Suprapubic skin (tissue), 4 donors: ENCODE results near the gene ZFP36L1. TPM values are rescaled to one million over a fixed set of nuclear protein-coding genes. Genes with fewer than 3 reads are reported as not detected.

Source experiments
- DNase-seq, 2 donors: peaks; one replicate each; pipeline ENCODE4 v3.0.0-alpha.2; 2019; ENCODE audit warnings: low spot score in 2 of 2
- H3K27ac ChIP-seq: fragments of 200-600 bp; sonication (generic); one replicate; pipeline ENCODE4 v1.5.1; 2019
- H3K27me3 ChIP-seq: fragments of 200-600 bp; sonication (generic); one replicate; pipeline ENCODE4 v1.5.1; 2019
- H3K36me3 ChIP-seq: fragments of 200-600 bp; sonication (generic); one replicate; pipeline ENCODE4 v1.5.1; 2019
- H3K4me1 ChIP-seq: fragments of 200-600 bp; sonication (generic); one replicate; pipeline ENCODE4 v1.5.1; 2019
- H3K4me3 ChIP-seq: fragments of 200-600 bp; sonication (generic); one replicate; pipeline ENCODE4 v1.5.1; 2019; ENCODE audit warnings: mild to moderate bottlenecking
- H3K9me3 ChIP-seq: fragments of 200-600 bp; sonication (generic); one replicate; pipeline ENCODE4 v1.5.1; 2019
- EP300 ChIP-seq: sonication (generic); formaldehyde crosslinking; IDR thresholded peaks from one replicate; pipeline ENCODE4 v1.6.1; 2017; ENCODE audit warnings: antibody characterized with exemption
- POLR2A ChIP-seq, 2 donors: fragments of 450-650 bp; IDR thresholded peaks; one replicate each; pipeline ENCODE4 v1.6.1; 2017; ENCODE audit warnings: antibody characterized with exemption in 2 of 2, mild to moderate bottlenecking in 2 of 2, moderate library complexity in 2 of 2
- POLR2AphosphoS5 ChIP-seq, 3 donors: sonication (generic); formaldehyde crosslinking; IDR thresholded peaks; one replicate each; pipeline ENCODE4 v1.6.1; 2017; ENCODE audit warnings: antibody characterized with exemption in 3 of 3
- WGBS: methylation state at CpG from one replicate; pipeline ENCODE4 v1.1.5; 2018; 5-methylcytosine and 5-hydroxymethylcytosine counted together
- total RNA-seq, 4 donors: library from RNA; depleted of rRNA; stranded (reverse); fragments of >200 nt; gene quantifications; one replicate each; pipeline ENCODE4 v1.1.0, GENCODE V29; 2016
- TF ChIP-seq, protein P1 (sequence below), 2 donors: fragments of 200-600 bp in 1 of 2; fragments of 450-650 bp in 1 of 2; sonication (generic) in 1 of 2; IDR thresholded peaks; one replicate each; pipeline ENCODE4 v1.5.1; 2016 to 2019; ENCODE audit warnings: antibody characterized with exemption in 2 of 2, mild to moderate bottlenecking in 1 of 2, moderate library complexity in 1 of 2

The ZFP36L1 gene
- total RNA-seq, 4 donors from 2014 or later = 1,382 to 1,995 (median 1,611) TPM

DNA sequence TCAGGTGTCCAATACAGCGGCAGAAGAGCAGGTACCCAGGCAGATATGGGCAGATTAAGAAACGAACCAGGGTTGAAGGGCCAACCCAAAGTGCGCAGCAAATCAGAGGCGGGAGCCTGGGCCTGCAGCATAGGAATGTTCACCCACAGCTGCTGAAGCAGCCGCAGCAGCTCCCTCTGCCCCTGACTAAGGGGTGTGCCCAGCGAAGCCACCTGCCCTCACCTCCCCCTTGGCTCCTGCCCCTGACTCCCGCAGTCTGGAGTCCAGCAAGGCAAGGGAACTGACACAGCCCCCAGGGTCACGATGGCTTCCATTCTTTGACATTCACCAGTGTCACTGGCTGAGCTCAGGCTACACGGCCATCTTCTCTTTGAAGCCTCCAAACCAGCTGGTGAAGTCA is 27.3 kb upstream of the ZFP36L1 start:
- H3K27me3 ChIP-seq = no peaks in the 10 kb centered on the region
- no peak for TF ChIP-seq EP300
- TF ChIP-seq POLR2A (IDR thresholded peaks at IDR 0.05) = no peak
- TF ChIP-seq, protein P1, sequence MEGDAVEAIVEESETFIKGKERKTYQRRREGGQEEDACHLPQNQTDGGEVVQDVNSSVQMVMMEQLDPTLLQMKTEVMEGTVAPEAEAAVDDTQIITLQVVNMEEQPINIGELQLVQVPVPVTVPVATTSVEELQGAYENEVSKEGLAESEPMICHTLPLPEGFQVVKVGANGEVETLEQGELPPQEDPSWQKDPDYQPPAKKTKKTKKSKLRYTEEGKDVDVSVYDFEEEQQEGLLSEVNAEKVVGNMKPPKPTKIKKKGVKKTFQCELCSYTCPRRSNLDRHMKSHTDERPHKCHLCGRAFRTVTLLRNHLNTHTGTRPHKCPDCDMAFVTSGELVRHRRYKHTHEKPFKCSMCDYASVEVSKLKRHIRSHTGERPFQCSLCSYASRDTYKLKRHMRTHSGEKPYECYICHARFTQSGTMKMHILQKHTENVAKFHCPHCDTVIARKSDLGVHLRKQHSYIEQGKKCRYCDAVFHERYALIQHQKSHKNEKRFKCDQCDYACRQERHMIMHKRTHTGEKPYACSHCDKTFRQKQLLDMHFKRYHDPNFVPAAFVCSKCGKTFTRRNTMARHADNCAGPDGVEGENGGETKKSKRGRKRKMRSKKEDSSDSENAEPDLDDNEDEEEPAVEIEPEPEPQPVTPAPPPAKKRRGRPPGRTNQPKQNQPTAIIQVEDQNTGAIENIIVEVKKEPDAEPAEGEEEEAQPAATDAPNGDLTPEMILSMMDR (IDR thresholded peaks at IDR 0.05) = no peak
- no peak for TF ChIP-seq POLR2AphosphoS5 (IDR thresholded peaks at IDR 0.05)
- H3K36me3 ChIP-seq = no peaks in the 10 kb centered on the region
- H3K27ac ChIP-seq = peak overlapping the region; percentile 72
- no peaks in the 10 kb centered on the region for H3K9me3 ChIP-seq
- DNase-seq = no peak
- WGBS = 88% methylated on average over 8 of the region's 9 CpGs
- H3K4me1 ChIP-seq = peaks cover 58% of the 10 kb centered on the region
- no peak overlapping the region for H3K4me3 ChIP-seq

DNA sequence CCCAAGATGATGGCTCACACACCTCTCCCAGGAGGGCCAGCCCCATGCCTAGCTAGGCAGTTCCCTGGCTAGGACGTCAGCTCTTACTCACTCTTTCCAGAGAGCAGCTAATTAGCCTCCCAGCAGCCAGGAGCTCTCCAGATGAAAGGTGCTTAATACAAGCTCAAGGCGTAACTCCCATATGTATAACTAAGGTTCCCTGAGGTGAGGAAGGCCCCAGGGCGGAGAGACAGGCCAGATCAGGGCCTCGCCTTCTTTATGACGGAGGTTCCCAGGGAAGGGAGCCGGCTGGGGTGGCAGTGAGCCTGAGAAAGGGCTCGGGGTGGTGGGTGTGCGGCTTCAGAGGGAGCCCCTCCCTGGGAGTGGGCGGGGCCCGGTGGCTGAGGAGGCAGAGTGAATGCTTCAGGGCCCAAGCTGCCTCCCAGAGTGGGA is 26.4 kb upstream of the ZFP36L1 start:
- Histone ChIP-seq H3K27me3 (no peaks in the 10 kb centered on the region), H3K4me3 (no peak overlapping the region), H3K36me3 (no peaks in the 10 kb centered on the region), H3K4me1 (peaks cover 59% of the 10 kb centered on the region), H3K27ac (peak overlapping the region; percentile 72), H3K9me3 (no peaks in the 10 kb centered on the region)
- 42% methylated on average over 7 of the region's 10 CpGs for WGBS
- TF ChIP-seq EP300 = no peak
- TF ChIP-seq POLR2AphosphoS5 (IDR thresholded peaks at IDR 0.05) = peak; percentile 27 to 67 (median 56)
- no peak for DNase-seq

DNA sequence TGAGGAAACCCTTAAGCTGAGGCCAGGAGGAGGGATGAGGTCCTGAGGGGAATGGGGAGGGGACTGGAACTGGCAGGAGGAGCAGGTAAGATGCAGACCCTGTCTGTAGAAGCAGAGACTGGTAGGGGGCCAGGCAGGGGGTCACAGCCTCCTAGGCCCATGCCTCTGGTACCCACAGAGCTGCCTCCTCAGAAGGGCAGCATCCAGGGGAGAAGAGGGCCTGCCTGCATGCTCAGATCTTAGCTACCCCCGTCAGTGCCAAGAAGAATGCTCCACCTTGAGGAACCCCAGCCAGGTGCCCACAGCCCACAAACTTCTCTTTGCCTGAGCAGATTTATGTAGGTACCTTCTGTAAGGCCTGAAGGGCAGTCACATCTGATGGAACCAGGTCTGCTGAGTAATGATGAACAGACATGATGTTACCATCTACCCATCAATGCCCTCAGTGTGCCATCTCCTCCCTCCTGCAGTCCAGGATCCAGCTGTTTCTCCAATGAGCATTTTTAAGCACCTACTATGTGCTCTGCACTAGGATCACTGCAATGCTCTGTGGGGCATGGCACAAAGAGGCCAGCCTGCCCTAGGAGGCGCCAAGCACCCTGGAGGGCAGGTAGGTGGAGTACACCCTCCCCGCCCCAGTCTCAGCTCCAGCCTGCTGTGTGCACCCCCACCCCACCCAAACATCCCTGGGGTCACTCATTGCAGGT is 24.8 kb upstream of the ZFP36L1 start:
- DNase-seq = no peak
- Histone ChIP-seq H3K4me1 (peaks cover 74% of the 10 kb centered on the region), H3K4me3 (no peak overlapping the region), H3K36me3 (no peaks in the 10 kb centered on the region), H3K27me3 (no peaks in the 10 kb centered on the region), H3K9me3 (no peaks in the 10 kb centered on the region), H3K27ac (peak overlapping the region; percentile 99)
- WGBS = 95% methylated on average over 2 of the region's 3 CpGs
- no peak for TF ChIP-seq POLR2AphosphoS5 (IDR thresholded peaks at IDR 0.05)
- TF ChIP-seq POLR2A (IDR thresholded peaks at IDR 0.05) = no peak
- TF ChIP-seq, protein P1 (IDR thresholded peaks at IDR 0.05) = no peak
- no peak for TF ChIP-seq EP300

DNA sequence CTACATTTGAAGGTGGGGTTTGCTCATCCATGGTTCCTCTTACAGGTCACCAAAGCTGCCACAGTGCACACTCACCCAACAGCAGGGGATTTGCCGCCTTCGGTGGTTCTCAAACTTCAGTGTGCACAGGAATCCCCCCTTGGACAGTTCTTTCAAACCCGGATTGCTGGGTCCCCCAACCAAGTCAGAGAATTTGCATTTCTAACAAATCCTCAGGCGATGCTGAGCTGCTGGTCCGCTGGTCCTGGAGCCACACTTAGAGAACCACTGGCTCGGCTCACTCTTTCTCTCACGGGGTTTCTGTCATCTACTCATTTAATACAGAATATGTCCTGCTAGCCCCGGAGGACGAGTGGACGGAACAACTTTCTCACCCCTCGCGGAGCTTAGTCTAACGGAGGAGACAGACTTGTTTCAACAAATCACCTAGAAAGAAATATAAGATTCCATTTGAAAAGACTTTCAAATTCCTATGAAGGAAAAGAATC is 24.1 kb upstream of the ZFP36L1 start:
- Histone ChIP-seq H3K36me3 (no peaks in the 10 kb centered on the region), H3K9me3 (no peaks in the 10 kb centered on the region), H3K4me1 (peaks cover 78% of the 10 kb centered on the region), H3K27me3 (no peaks in the 10 kb centered on the region), H3K27ac (peak overlapping the region; percentile 99), H3K4me3 (peak overlapping the region; percentile 59)
- DNase-seq = no peak
- TF ChIP-seq EP300 (no peak), POLR2AphosphoS5 (IDR thresholded peaks at IDR 0.05) (no peak), POLR2A (IDR thresholded peaks at IDR 0.05) (no peak)
- TF ChIP-seq, protein P1 (IDR thresholded peaks at IDR 0.05) = no peak
- WGBS = 51% methylated on average over 13 of the region's 13 CpGs

DNA sequence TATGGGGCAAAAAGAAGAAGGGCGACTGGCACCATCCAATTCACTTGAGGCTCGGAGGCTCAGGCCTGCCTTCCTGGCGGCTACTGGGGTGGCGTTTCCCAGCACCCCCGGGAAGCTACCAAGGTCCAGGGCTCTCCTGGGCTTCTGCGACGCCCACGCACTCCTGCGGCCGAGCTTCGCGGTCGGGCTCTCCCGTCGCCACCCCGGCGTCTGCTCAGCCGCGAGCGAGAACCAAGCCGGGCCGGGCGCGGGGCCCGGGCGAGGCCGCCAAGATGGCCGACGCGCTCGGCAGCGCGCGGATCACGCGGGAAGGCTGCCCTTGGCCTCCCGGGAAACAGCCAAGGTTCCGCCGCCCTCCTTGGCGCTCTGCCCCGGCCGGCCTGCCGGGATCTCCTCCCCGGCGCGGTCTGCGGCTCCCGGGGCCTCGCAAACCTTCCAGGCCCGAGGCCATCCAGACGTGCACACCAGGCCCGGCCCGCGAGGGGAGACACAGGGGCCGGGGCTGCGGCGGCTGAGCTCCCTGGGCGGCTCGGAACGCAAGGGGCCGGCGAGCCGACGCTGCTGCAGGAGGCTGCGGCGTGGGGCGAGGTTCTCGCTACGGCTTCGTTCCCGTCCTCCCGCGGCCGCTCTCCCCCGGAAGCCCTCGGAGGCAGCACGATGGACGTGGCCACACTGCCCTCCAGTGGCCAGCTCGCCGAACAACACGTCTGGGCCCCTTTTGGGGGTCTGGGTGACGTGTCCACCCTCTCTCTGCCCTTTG is 23.5 kb upstream of the ZFP36L1 start:
- H3K9me3 ChIP-seq = no peaks in the 10 kb centered on the region
- H3K27ac ChIP-seq = peak overlapping the region; percentile 99
- 16% methylated on average over 3 of the region's 82 CpGs for WGBS
- no peaks in the 10 kb centered on the region for H3K27me3 ChIP-seq
- no peaks in the 10 kb centered on the region for H3K36me3 ChIP-seq
- peak overlapping the region; percentile 59 for H3K4me3 ChIP-seq
- TF ChIP-seq EP300 (no peak), POLR2AphosphoS5 (IDR thresholded peaks at IDR 0.05) (peak in 2 of 3 donors; percentile 87 to 91), POLR2A (IDR thresholded peaks at IDR 0.05) (peak in 1 of 2 donors; percentile 34)
- TF ChIP-seq, protein P1 (IDR thresholded peaks at IDR 0.05) = peak; percentile 91 to 98
- DNase-seq = peak; percentile 93 to 96
- peaks cover 77% of the 10 kb centered on the region for H3K4me1 ChIP-seq
